Skeletal muscle satellite cell (primary cell): ENCODE data around the gene SIX1.
A peak's percentile ranks its signal among the peaks of the same experiment; 100 is the strongest.

Source experiments
- H3K27me3 ChIP-seq: 2 replicates; pipeline ENCODE4 v1.7.0; 2013; ENCODE audit warnings: low read length; ENCODE audit not compliant: control insufficient read depth, insufficient read depth
- H3K36me3 ChIP-seq: 2 replicates; pipeline ENCODE4 v1.7.0; 2013; ENCODE audit warnings: mild to moderate bottlenecking, control low read depth, low read length; ENCODE audit not compliant: insufficient read depth
- H3K4me1 ChIP-seq: 2 replicates; pipeline ENCODE4 v1.7.0; 2013; ENCODE audit warnings: low read length; ENCODE audit not compliant: control insufficient read depth, insufficient read depth
- H3K4me2 ChIP-seq: 2 replicates; pipeline ENCODE4 v1.7.0; 2013; ENCODE audit warnings: mild to moderate bottlenecking, low read length
- H3K4me3 ChIP-seq: 2 replicates; pipeline ENCODE4 v1.7.0; 2013; ENCODE audit warnings: low read length
- H3K9ac ChIP-seq: 2 replicates; pipeline ENCODE4 v1.7.0; 2013; ENCODE audit warnings: mild to moderate bottlenecking, low read depth, low read length, moderate library complexity
- H3K9me3 ChIP-seq: replicated peaks from 2 replicates; pipeline ENCODE4 v1.7.0; 2013; ENCODE audit warnings: mild to moderate bottlenecking, control low read depth, low read length

Gene SIX1

GRCh38 chr14:60665177-60665550 is 15.9 kb upstream of the SIX1 start:
- no peaks in the 10 kb centered on the region for H3K9me3 ChIP-seq
- no peak overlapping the region for H3K4me3 ChIP-seq
- H3K9ac ChIP-seq = no peak overlapping the region
- H3K4me2 ChIP-seq = peak overlapping the region; percentile 6
- H3K4me1 ChIP-seq = peaks cover 6% of the 10 kb centered on the region
- H3K27me3 ChIP-seq = no peaks in the 10 kb centered on the region
- H3K36me3 ChIP-seq = no peaks in the 10 kb centered on the region

- no peak overlapping the region for H3K4me2 ChIP-seq
- H3K9ac ChIP-seq = no peak overlapping the region
- H3K36me3 ChIP-seq = no peaks in the 10 kb centered on the region
- H3K4me1 ChIP-seq = peaks cover 22% of the 10 kb centered on the region
- no peaks in the 10 kb centered on the region for H3K9me3 ChIP-seq
- no peak overlapping the region for H3K4me3 ChIP-seq
- no peaks in the 10 kb centered on the region for H3K27me3 ChIP-seq
These were observed 13.7 kb upstream of the SIX1 start for GRCh38 chr14:60662982-60663381.

- no peak overlapping the region for H3K4me3 ChIP-seq
- no peaks in the 10 kb centered on the region for H3K9me3 ChIP-seq
- H3K27me3 ChIP-seq = no peaks in the 10 kb centered on the region
- no peak overlapping the region for H3K9ac ChIP-seq
- peaks cover 26% of the 10 kb centered on the region for H3K4me1 ChIP-seq
- H3K36me3 ChIP-seq = no peaks in the 10 kb centered on the region
- H3K4me2 ChIP-seq = no peak overlapping the region
These were observed 12.4 kb upstream of the SIX1 start for GRCh38 chr14:60661721-60662120.

- H3K4me2 ChIP-seq = peak overlapping the region; percentile 95
- H3K27me3 ChIP-seq = no peaks in the 10 kb centered on the region
- peak overlapping the region; percentile 90 for H3K9ac ChIP-seq
- no peaks in the 10 kb centered on the region for H3K36me3 ChIP-seq
- peaks cover 35% of the 10 kb centered on the region for H3K4me1 ChIP-seq
- peak overlapping the region; percentile 94 for H3K4me3 ChIP-seq
- H3K9me3 ChIP-seq = no peaks in the 10 kb centered on the region
These were observed 9.8 kb upstream of the SIX1 start for GRCh38 chr14:60658909-60659585.

GRCh38 chr14:60658211-60658690 is 9.0 kb upstream of the SIX1 start:
- H3K4me2 ChIP-seq = peak overlapping the region; percentile 95
- H3K36me3 ChIP-seq = no peaks in the 10 kb centered on the region
- peak overlapping the region; percentile 94 for H3K4me3 ChIP-seq
- no peaks in the 10 kb centered on the region for H3K9me3 ChIP-seq
- H3K9ac ChIP-seq = peak overlapping the region; percentile 90
- H3K4me1 ChIP-seq = peaks cover 43% of the 10 kb centered on the region
- H3K27me3 ChIP-seq = no peaks in the 10 kb centered on the region

- no peaks in the 10 kb centered on the region for H3K36me3 ChIP-seq
- no peaks in the 10 kb centered on the region for H3K27me3 ChIP-seq
- peak overlapping the region; percentile 94 for H3K4me3 ChIP-seq
- no peaks in the 10 kb centered on the region for H3K9me3 ChIP-seq
- peak overlapping the region; percentile 95 for H3K4me2 ChIP-seq
- H3K9ac ChIP-seq = peak overlapping the region; percentile 90
- peaks cover 49% of the 10 kb centered on the region for H3K4me1 ChIP-seq
These were observed 8.4 kb upstream of the SIX1 start for GRCh38 chr14:60657456-60658210.

- Histone ChIP-seq H3K27me3 (no peaks in the 10 kb centered on the region), H3K36me3 (no peaks in the 10 kb centered on the region), H3K9me3 (no peaks in the 10 kb centered on the region), H3K4me3 (peak overlapping the region; percentile 94), H3K9ac (peak overlapping the region; percentile 90), H3K4me1 (peaks cover 56% of the 10 kb centered on the region), H3K4me2 (peak overlapping the region; percentile 95)
These were observed 7.6 kb upstream of the SIX1 start for GRCh38 chr14:60656686-60657455.

- Histone ChIP-seq H3K4me3 (peak overlapping the region; percentile 94), H3K27me3 (no peaks in the 10 kb centered on the region), H3K4me1 (peaks cover 64% of the 10 kb centered on the region), H3K9ac (peak overlapping the region; percentile 90), H3K36me3 (no peaks in the 10 kb centered on the region), H3K4me2 (peak overlapping the region; percentile 95), H3K9me3 (no peaks in the 10 kb centered on the region)
These were observed 6.8 kb upstream of the SIX1 start for GRCh38 chr14:60655898-60656685.

- Histone ChIP-seq H3K4me2 (peak overlapping the region; percentile 95), H3K4me1 (peaks cover 72% of the 10 kb centered on the region), H3K27me3 (no peaks in the 10 kb centered on the region), H3K36me3 (no peaks in the 10 kb centered on the region), H3K9ac (peak overlapping the region; percentile 90), H3K9me3 (no peaks in the 10 kb centered on the region), H3K4me3 (peak overlapping the region; percentile 94)
These were observed 6.0 kb upstream of the SIX1 start for GRCh38 chr14:60655119-60655897.

GRCh38 chr14:60654334-60654821 is 5.1 kb upstream of the SIX1 start:
- H3K36me3 ChIP-seq = no peaks in the 10 kb centered on the region
- H3K9ac ChIP-seq = peak overlapping the region; percentile 90
- H3K4me1 ChIP-seq = peaks cover 68% of the 10 kb centered on the region
- H3K4me3 ChIP-seq = peak overlapping the region; percentile 94
- no peaks in the 10 kb centered on the region for H3K27me3 ChIP-seq
- H3K4me2 ChIP-seq = peak overlapping the region; percentile 95
- H3K9me3 ChIP-seq = no peaks in the 10 kb centered on the region
